Motor neuron (in vitro differentiated cells): ENCODE measurements around the gene FAM107A. TPM values are rescaled to one million over a fixed set of nuclear protein-coding genes. Genes with fewer than 3 reads are reported as not detected.

Source experiments
- ATAC-seq, 8 experiments: fragments of 200-7000 bp; cut with Tn5 transposase; replicated peaks in 6 of 8; 2 replicates each; pipeline ENCODE4 v1.8.0; 2021; ENCODE audit warnings: mild to moderate bottlenecking in 8 of 8, moderate library complexity in 8 of 8
- H3K27ac ChIP-seq, 2 donors: fragments of 250-450 bp; sonication (Bioruptor Pico); 2 replicates each; pipeline ENCODE4 v1.9.0; 2021; ENCODE audit warnings: antibody characterized with exemption in 2 of 2, mild to moderate bottlenecking in 2 of 2, moderate library complexity in 1 of 2
- H3K4me1 ChIP-seq, 2 donors: fragments of 250-450 bp; sonication (Bioruptor Pico); replicated peaks in 1 of 2; 2 replicates each; pipeline ENCODE4 v1.6.1; 2021; ENCODE audit warnings: antibody characterized with exemption in 2 of 2, mild to moderate bottlenecking in 2 of 2, moderate library complexity in 1 of 2
- H3K4me3 ChIP-seq, 5 donors: fragments of 250-450 bp; sonication (Bioruptor Pico); 2 replicates each; pipeline ENCODE4 v1.9.0; 2021; ENCODE audit warnings: antibody characterized with exemption in 5 of 5, mild to moderate bottlenecking in 5 of 5, moderate library complexity in 4 of 5
- WGBS, 10 experiments: fragments of 450-650 bp; shearing (Covaris generic); methylation state at CpG; one replicate each; pipeline ENCODE4 v1.0.0; 2022; 5-methylcytosine and 5-hydroxymethylcytosine counted together
- in situ Hi-C, 9 experiments: fragments of 400-800 bp; cut with MboI; loops; one replicate each; pipeline ENCODE4 v1.15.0; 2021; ENCODE audit warnings: low sequenced_read_pairs in 9 of 9, low pct_unique_long_range_greater_than_20kb in 2 of 9; ENCODE audit not compliant: unreplicated experiment in 9 of 9
- total RNA-seq, 8 experiments: library from RNA; unstranded; fragments of 300-600 nt; gene quantifications; 2 replicates each; pipeline versions ENCODE4 v1.2.3 to v1.2.4, GENCODE V29; 2022

Gene FAM107A
- total RNA-seq, 8 experiments from 2014 or later, result 0.27 to 7.3 (median 1.3) TPM

DNA sequence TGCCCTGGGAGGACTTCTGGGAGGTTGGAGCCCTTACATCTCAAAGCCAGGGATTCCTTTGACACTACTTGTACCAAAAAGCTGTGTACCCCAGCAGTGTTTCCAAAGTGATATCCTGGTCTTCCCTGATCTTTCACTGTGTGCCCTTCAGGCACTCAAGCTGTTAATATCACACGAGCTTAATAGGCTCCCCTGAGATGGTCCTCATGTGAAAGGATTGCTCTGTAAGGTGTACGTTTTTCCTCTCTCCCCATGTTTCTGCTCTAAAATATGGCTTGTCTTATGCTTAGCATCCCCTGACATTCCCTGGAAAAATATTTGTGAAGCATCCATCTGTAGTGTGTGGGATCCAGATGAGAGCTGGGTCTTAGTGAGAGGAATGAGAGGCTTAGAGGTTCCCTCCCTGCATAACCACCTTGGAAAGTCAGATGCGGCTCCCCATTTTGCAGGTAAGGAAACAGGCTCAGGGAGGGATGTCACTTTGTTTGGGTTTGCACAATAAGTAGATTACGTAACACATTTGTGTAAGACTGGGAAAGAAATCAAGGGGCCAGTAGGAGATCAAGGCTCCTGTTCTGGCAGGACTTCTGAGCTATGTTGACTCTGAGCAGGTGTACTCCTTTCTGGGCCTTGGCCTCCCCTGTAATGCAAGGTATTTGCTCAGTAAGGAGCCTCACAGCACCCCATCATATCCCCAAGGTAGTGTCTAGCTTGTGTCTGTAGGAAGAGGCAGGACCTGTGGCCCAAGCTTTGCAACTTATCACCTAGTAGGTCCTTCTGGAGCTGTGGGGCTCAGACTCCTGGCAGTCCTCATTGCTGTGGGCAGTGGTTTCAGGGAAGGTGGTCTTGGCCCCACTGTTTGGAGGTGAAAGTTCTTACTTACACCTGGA, 39.5 kb downstream of the FAM107A start:
- in situ Hi-C loops, result loop anchor here in 3 of 9 experiments (25.0 kb wide), 2 partner anchors 200 to 225 kb away; partner anchors contain the start of genes HTD2 (in 2 of the 3), RPP14 (in 2 of the 3) and PXK (in 1 of the 3)
- ATAC-seq, result no peak
- WGBS, 10 experiments, result 14 to 100% (median 90%) methylated on average over 1 to 4 of the region's 4 CpGs; no CpG with 5 or more reads in 3 of the 10 experiments

DNA sequence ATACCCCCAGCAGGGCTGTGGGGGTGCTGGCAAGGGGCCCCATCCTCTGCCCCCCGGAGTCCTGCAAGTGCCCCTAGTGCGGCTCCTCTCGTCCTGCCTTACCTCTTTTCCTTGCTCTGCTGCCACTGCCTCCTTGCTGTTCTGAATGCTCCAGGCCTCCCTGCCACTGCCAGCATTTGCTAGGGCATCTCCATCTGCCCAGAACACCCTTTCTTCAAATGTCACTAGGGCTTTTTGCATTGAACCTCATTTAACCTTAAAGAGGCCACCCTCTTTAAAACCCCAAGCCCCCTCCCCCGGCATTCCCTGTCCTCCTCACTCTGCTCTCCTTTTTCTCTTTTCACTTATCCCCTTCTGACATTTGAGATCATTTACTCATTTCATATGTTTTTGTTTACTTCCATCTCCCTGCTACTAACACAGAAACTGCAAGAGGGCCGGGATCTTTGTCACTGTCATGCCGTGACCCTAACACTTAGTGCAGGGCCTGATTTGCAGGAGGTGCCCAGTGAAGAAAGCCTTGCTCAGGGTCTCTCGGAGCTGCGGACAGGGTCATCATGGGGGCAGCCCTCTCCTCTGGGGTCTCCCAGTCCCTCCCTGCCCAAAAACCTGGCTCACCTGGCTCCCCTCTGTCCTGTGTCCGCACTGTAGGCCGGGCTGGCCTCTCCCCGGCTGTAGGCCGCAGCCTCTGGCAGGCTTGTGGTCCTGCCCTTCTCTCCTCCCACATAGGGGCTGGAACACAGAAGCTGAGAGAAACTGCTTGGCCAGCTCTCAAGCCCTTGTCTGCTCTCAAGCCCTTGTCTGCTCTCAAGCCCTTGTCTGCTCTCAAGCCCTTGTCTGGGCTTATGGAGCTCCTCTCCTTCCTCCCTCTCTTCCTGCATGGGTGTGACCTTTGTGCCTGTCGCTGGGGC, 40.4 kb downstream of the FAM107A start, which contains the start of gene ACOX2:
ACOX2 (minus strand) TSS at position 690 of the 911 bp plus-strand sequence. CDS start 2,084 bp downstream, outside the sequence.
- H3K4me3 ChIP-seq, result no peak within 1 kb of the TSS
- peaks cover 24 to 30% of the 10 kb centered on the region in 2 donors for H3K4me1 ChIP-seq
- in situ Hi-C loops, result loop anchor here in 3 of 9 experiments (25.0 kb wide), 2 partner anchors 199 to 224 kb away; partner anchors contain the start of genes HTD2 (in 2 of the 3), RPP14 (in 2 of the 3) and PXK (in 1 of the 3)
- peak in 7 of 8 experiments; percentile 6 to 82 (median 17) for ATAC-seq
- 0 to 90% (median 70%) methylated on average over 1 to 9 of the region's 13 CpGs; no CpG with 5 or more reads in 1 of the 10 experiments for WGBS, 10 experiments
- H3K27ac ChIP-seq, result no peak within 1 kb of the TSS

More for the DNA sequence above, 39.5 kb downstream of the FAM107A start:
- Histone ChIP-seq H3K4me1 (peaks cover 24 to 28% of the 10 kb centered on the region in 2 donors), H3K27ac (no peak overlapping the region), H3K4me3 (no peak overlapping the region)

- no peak overlapping the region for H3K27ac ChIP-seq
- ATAC-seq, result peak in 1 of 8 experiments; percentile 44
- no peak overlapping the region for H3K4me3 ChIP-seq
- in situ Hi-C loops, result loop anchor here in 3 of 9 experiments (25.0 kb wide), 2 partner anchors 199 to 224 kb away; partner anchors contain the start of genes HTD2 (in 2 of the 3), RPP14 (in 2 of the 3) and PXK (in 1 of the 3)
- WGBS, 10 experiments, result 17 to 67% (median 40%) methylated on average over 1 to 2 of the region's 2 CpGs; no CpG with 5 or more reads in 2 of the 10 experiments
- peaks cover 24 to 30% of the 10 kb centered on the region in 2 donors for H3K4me1 ChIP-seq
These were observed 41.4 kb downstream of the FAM107A start for GRCh38 chr3:58535531-58536500.

DNA sequence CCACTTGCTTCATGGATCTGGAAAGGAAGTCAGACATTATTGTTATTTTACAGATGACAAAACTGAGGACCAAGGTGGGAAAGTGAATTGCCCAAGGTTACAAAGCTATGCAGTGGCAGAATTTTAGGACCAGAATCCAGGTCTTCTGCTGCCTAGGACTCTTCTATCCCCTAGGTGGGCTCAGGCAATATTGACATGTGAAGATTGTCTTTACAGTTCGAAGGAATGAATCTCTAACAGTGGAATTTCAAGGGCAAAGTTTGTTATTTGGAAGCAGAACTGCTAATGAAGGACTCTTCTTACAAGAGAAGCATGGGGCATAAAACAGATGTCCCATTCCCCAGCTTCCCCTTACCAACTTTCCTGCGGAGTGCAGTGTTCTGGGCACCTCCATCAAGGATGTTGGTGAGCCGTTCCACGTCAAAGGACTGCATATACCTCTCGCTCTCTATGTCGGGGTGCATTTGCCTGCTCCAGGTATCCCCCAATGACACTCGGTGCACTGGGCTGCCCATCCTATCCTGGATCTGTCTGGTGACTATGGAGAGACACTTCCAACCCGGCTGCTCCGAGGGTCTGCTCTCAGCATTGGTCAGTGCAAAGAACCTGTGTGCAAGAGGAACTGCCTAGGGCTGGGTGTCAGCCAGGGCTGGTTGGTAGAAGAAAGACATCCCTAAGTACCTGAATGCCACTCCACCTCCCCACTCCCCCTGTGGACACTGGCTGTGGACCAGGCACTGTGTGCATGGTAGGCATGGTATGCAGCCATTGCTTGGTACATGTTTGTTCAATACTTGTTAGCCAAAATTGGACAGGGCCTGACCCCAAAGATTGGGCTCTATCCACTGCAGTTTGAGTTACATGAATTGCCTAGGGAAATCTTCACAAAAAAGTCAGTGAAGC, 42.3 kb downstream of the FAM107A start:
- ATAC-seq, result no peak
- H3K27ac ChIP-seq, result no peak overlapping the region
- WGBS, 10 experiments, result 85 to 100% (median 100%) methylated on average over 1 to 9 of the region's 9 CpGs; no CpG with 5 or more reads in 4 of the 10 experiments
- in situ Hi-C loops, result loop anchor here in 3 of 9 experiments (25.0 kb wide), 2 partner anchors 198 to 223 kb away; partner anchors contain the start of genes HTD2 (in 2 of the 3), RPP14 (in 2 of the 3) and PXK (in 1 of the 3)
- H3K4me1 ChIP-seq, result peaks cover 24 to 29% of the 10 kb centered on the region in 2 donors
- H3K4me3 ChIP-seq, result no peak overlapping the region

- in situ Hi-C loops, result loop anchor here in 3 of 9 experiments (25.0 kb wide), 2 partner anchors 196 to 221 kb away; partner anchors contain the start of genes HTD2 (in 2 of the 3), RPP14 (in 2 of the 3) and PXK (in 1 of the 3)
- no peak overlapping the region for H3K27ac ChIP-seq
- H3K4me3 ChIP-seq, result no peak overlapping the region
- WGBS, 10 experiments, result 0 to 82% (median 20%) methylated on average over 1 to 5 of the region's 11 CpGs; no CpG with 5 or more reads in 5 of the 10 experiments
- ATAC-seq, result peak; percentile 66 to 94 (median 88)
- peaks cover 20 to 21% of the 10 kb centered on the region in 2 donors for H3K4me1 ChIP-seq
These were observed 44.4 kb downstream of the FAM107A start for GRCh38 chr3:58532794-58533220.

- ATAC-seq, result no peak
- Histone ChIP-seq H3K27ac (no peak overlapping the region), H3K4me3 (no peak overlapping the region), H3K4me1 (peaks cover 16 to 19% of the 10 kb centered on the region in 2 donors)
- in situ Hi-C loops, result loop anchor here in 3 of 9 experiments (25.0 kb wide), 2 partner anchors 195 to 220 kb away; partner anchors contain the start of genes HTD2 (in 2 of the 3), RPP14 (in 2 of the 3) and PXK (in 1 of the 3)
- WGBS, 10 experiments, result 20 to 100% (median 90%) methylated on average over 1 to 2 of the region's 2 CpGs; no CpG with 5 or more reads in 1 of the 10 experiments
These were observed 45.2 kb downstream of the FAM107A start for GRCh38 chr3:58531956-58532355.

DNA sequence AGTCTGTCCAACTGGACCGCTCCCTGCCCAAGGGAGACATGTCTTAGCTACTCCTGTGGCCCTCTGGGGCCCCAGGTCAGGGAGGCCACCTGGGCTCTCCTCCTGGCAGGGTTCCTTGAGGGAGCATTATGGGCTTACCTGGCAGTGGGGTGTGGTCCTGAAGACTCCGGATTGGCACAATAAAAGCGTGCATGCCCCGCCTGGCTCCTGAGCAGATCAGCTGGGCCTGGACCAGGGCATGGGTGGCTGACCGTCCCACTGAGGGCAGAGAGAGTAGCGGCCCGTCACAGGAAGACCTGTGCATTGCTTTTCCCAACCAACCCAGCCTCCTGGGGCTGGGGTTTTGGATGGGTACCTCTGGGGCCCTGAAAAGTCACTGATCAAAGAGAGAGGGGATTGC, 45.6 kb downstream of the FAM107A start:
- in situ Hi-C loops, result loop anchor here in 3 of 9 experiments (25.0 kb wide), 2 partner anchors 194 to 219 kb away; partner anchors contain the start of genes HTD2 (in 2 of the 3), RPP14 (in 2 of the 3) and PXK (in 1 of the 3)
- Histone ChIP-seq H3K4me3 (no peak overlapping the region), H3K27ac (no peak overlapping the region), H3K4me1 (peaks cover 12 to 15% of the 10 kb centered on the region in 2 donors)
- 80 to 100% (median 95%) methylated on average over 1 to 4 of the region's 7 CpGs; no CpG with 5 or more reads in 5 of the 10 experiments for WGBS, 10 experiments
- ATAC-seq, result no peak

GRCh38 chr3:58530354-58530865, 46.8 kb downstream of the FAM107A start:
- Histone ChIP-seq H3K27ac (no peak overlapping the region), H3K4me1 (peaks cover 2 to 6% of the 10 kb centered on the region in 2 donors), H3K4me3 (no peak overlapping the region)
- WGBS, 10 experiments, result 80 to 100% (median 93%) methylated on average over 2 to 6 of the region's 18 CpGs; no CpG with 5 or more reads in 7 of the 10 experiments
- in situ Hi-C loops, result loop anchor here in 3 of 9 experiments (25.0 kb wide), 2 partner anchors 193 to 218 kb away; partner anchors contain the start of genes HTD2 (in 2 of the 3), RPP14 (in 2 of the 3) and PXK (in 1 of the 3)
- ATAC-seq, result no peak

- Histone ChIP-seq H3K4me1 (peaks cover 2 to 6% of the 10 kb centered on the region in 2 donors), H3K27ac (no peak overlapping the region), H3K4me3 (no peak overlapping the region)
- 13 to 100% (median 66%) methylated on average over 2 to 4 of the region's 15 CpGs; no CpG with 5 or more reads in 6 of the 10 experiments for WGBS, 10 experiments
- in situ Hi-C loops, result loop anchor here in 3 of 9 experiments (25.0 kb wide), 2 partner anchors 192 to 217 kb away; partner anchors contain the start of genes HTD2 (in 2 of the 3), RPP14 (in 2 of the 3) and PXK (in 1 of the 3)
- ATAC-seq, result peak in 7 of 8 experiments; percentile 5 to 52 (median 49)
These were observed 47.5 kb downstream of the FAM107A start for GRCh38 chr3:58529516-58530353.
